Femur (tissue), 1 donor: Measurements from ENCODE around the gene ZNF593.

ENCODE experiments used
- DNase-seq: peaks from one replicate; pipeline ENCODE4 v3.0.0-alpha.2; 2017

The ZNF593 gene

GRCh38 chr1:26171084-26172072 is 1.7 kb downstream of the ZNF593 start, which contains the start of gene ZNF593OS:
Gene ZNF593OS, minus strand, starts transcription at chr1:26171832. Its CDS starts 171 bp downstream, at chr1:26171661.
- no peak for DNase-seq

GRCh38 chr1:26175346-26175745 is 5.6 kb downstream of the ZNF593 start:
- no peak for DNase-seq

GRCh38 chr1:26177182-26177684 is 7.5 kb downstream of the ZNF593 start, which contains the start of gene CNKSR1:
Gene CNKSR1, plus strand, starts transcription at chr1:26177491. Its CDS starts 57 bp downstream, at chr1:26177548.
- DNase-seq = no peak

GRCh38 chr1:26180010-26180506 is 10.3 kb downstream of the ZNF593 start:
- no peak for DNase-seq

GRCh38 chr1:26181586-26182382 is 12.1 kb downstream of the ZNF593 start:
- no peak for DNase-seq

GRCh38 chr1:26182383-26182696 is 12.6 kb downstream of the ZNF593 start:
- DNase-seq = no peak

GRCh38 chr1:26184086-26184485 is 14.4 kb downstream of the ZNF593 start:
- no peak for DNase-seq

GRCh38 chr1:26184883-26185282 is 15.2 kb downstream of the ZNF593 start:
- DNase-seq = no peak

GRCh38 chr1:26187882-26188281 is 18.2 kb downstream of the ZNF593 start:
- no peak for DNase-seq

- DNase-seq = no peak
Observed at GRCh38 chr1:26188477-26188876, 18.8 kb downstream of the ZNF593 start.

- no peak for DNase-seq
Observed at GRCh38 chr1:26189331-26189730, 19.6 kb downstream of the ZNF593 start.

- DNase-seq = no peak
Observed at GRCh38 chr1:26189751-26190275, 20.1 kb downstream of the ZNF593 start.

GRCh38 chr1:26190373-26190987 is 20.8 kb downstream of the ZNF593 start, which contains the start of gene CATSPER4:
Gene CATSPER4, plus strand, starts transcription at chr1:26190602. Its CDS starts 26 bp downstream, at chr1:26190628.
- no peak for DNase-seq

GRCh38 chr1:26191739-26192138 is 22.0 kb downstream of the ZNF593 start:
- DNase-seq = no peak

GRCh38 chr1:26195805-26196204 is 26.1 kb downstream of the ZNF593 start:
- no peak for DNase-seq

GRCh38 chr1:26197301-26197700 is 27.6 kb downstream of the ZNF593 start:
- no peak for DNase-seq

GRCh38 chr1:26197813-26198212 is 28.1 kb downstream of the ZNF593 start:
- no peak for DNase-seq

GRCh38 chr1:26200413-26200812 is 30.7 kb downstream of the ZNF593 start:
- DNase-seq = no peak

- no peak for DNase-seq
Observed at GRCh38 chr1:26203642-26204318, 34.1 kb downstream of the ZNF593 start.

- DNase-seq = no peak
Observed at GRCh38 chr1:26210147-26210870, 40.6 kb downstream of the ZNF593 start.

- no peak for DNase-seq
Observed at GRCh38 chr1:26212726-26213125, 43.0 kb downstream of the ZNF593 start.
